Vagina (tissue), 2 donors: ENCODE data around the gene ARL5C.

Source experiments
- CTCF ChIP-seq, 3 experiments: fragments of 450-650 bp in 2 of 3; fragments of 200-600 bp in 1 of 3; sonication (generic) in 1 of 3; IDR thresholded peaks; one replicate each; pipeline ENCODE4 v1.5.1; 2017 to 2019; ENCODE audit warnings: antibody characterized with exemption in 3 of 3, mild to moderate bottlenecking in 2 of 3, moderate library complexity in 2 of 3
- POLR2A ChIP-seq, 2 donors: fragments of 450-650 bp; IDR thresholded peaks; one replicate each; pipeline ENCODE4 v1.6.1; 2017; ENCODE audit warnings: antibody characterized with exemption in 2 of 2, mild to moderate bottlenecking in 2 of 2, moderate library complexity in 2 of 2
- POLR2AphosphoS5 ChIP-seq, 2 donors: sonication (generic); formaldehyde crosslinking; IDR thresholded peaks; one replicate each; pipeline ENCODE4 v1.9.0; 2017; ENCODE audit warnings: antibody characterized with exemption in 2 of 2, mild to moderate bottlenecking in 2 of 2, low read depth in 1 of 2; ENCODE audit not compliant: insufficient read depth in 1 of 2

- TF ChIP-seq POLR2A (IDR thresholded peaks at IDR 0.05): no peak
- no peak for TF ChIP-seq CTCF (IDR thresholded peaks at IDR 0.05)
- no peak for TF ChIP-seq POLR2AphosphoS5 (IDR thresholded peaks at IDR 0.05; ENCODE audit: insufficient read depth in 1 of 2, low read depth in 1 of 2)
Measured at GRCh38 chr17:39210093-39210434, 44.1 kb upstream of the ARL5C start.
